ENCODE data around the gene MAP3K4. TPM values are rescaled to one million over a fixed set of nuclear protein-coding genes. Genes with fewer than 3 reads are reported as not detected.

The MAP3K4 gene
- total and polyA plus RNA-seq, 2 donors from 2014 or later, result 13.0 to 52.8 TPM

- DNase-seq, result no peak
- Histone ChIP-seq H3K9ac (ENCODE audit: low read length in 3 of 3) (no peak overlapping the region), H3K27me3 (ENCODE audit: control insufficient read depth, insufficient read depth, low read length) (no peaks in the 10 kb centered on the region), H3K4me1 (ENCODE audit: control insufficient read depth in 2 of 3, insufficient read depth in 2 of 3, low read depth in 1 of 3, low read length in 3 of 3) (peaks cover 0 to 3% (median 0%) of the 10 kb centered on the region in 3 donors), H3K27ac (ENCODE audit: low read depth in 2 of 2, low read length in 2 of 2) (no peak overlapping the region), H3K9me3 (ENCODE audit: control insufficient read depth in 2 of 3, insufficient read depth in 1 of 3, low read length in 3 of 3) (no peaks in the 10 kb centered on the region), H3K4me3 (ENCODE audit: low read length in 3 of 3) (no peak overlapping the region), H3K36me3 (ENCODE audit: control insufficient read depth in 2 of 3, insufficient read depth in 3 of 3, low read length in 3 of 3) (no peaks in the 10 kb centered on the region)
- TF ChIP-seq CTCF (IDR thresholded peaks at IDR 0.05; ENCODE audit: borderline replicate concordance, extremely low read depth, insufficient read depth), result no peak
- intact Hi-C loops (cut with DNase I), result no loop called here
- no peak for FAIRE-seq
Observed at GRCh38 chr6:161056451-161056850, 64.9 kb downstream of the MAP3K4 start.

- H3K36me3 ChIP-seq (ENCODE audit: control insufficient read depth in 2 of 3, insufficient read depth in 3 of 3, low read length in 3 of 3), result no peaks in the 10 kb centered on the region
- intact Hi-C loops (cut with DNase I), result no loop called here
- no peak for FAIRE-seq
- TF ChIP-seq CTCF (IDR thresholded peaks at IDR 0.05; ENCODE audit: borderline replicate concordance, extremely low read depth, insufficient read depth), result no peak
- no peak overlapping the region for H3K9ac ChIP-seq (ENCODE audit: low read length in 3 of 3)
- no peaks in the 10 kb centered on the region for H3K27me3 ChIP-seq (ENCODE audit: control insufficient read depth, insufficient read depth, low read length)
- H3K4me1 ChIP-seq (ENCODE audit: control insufficient read depth in 2 of 3, insufficient read depth in 2 of 3, low read depth in 1 of 3, low read length in 3 of 3), result peaks cover 0 to 3% (median 0%) of the 10 kb centered on the region in 3 donors
- no peak overlapping the region for H3K4me3 ChIP-seq (ENCODE audit: low read length in 3 of 3)
- H3K27ac ChIP-seq (ENCODE audit: low read depth in 2 of 2, low read length in 2 of 2), result no peak overlapping the region
- no peaks in the 10 kb centered on the region for H3K9me3 ChIP-seq (ENCODE audit: control insufficient read depth in 2 of 3, insufficient read depth in 1 of 3, low read length in 3 of 3)
- no peak for DNase-seq
Observed at GRCh38 chr6:161057103-161058091, 65.8 kb downstream of the MAP3K4 start.

- Histone ChIP-seq H3K27me3 (ENCODE audit: control insufficient read depth, insufficient read depth, low read length) (no peaks in the 10 kb centered on the region), H3K27ac (ENCODE audit: low read depth in 2 of 2, low read length in 2 of 2) (no peak overlapping the region), H3K9me3 (ENCODE audit: control insufficient read depth in 2 of 3, insufficient read depth in 1 of 3, low read length in 3 of 3) (no peaks in the 10 kb centered on the region), H3K4me1 (ENCODE audit: control insufficient read depth in 2 of 3, insufficient read depth in 2 of 3, low read depth in 1 of 3, low read length in 3 of 3) (peaks cover 0 to 3% (median 0%) of the 10 kb centered on the region in 3 donors), H3K9ac (ENCODE audit: low read length in 3 of 3) (no peak overlapping the region), H3K4me3 (ENCODE audit: low read length in 3 of 3) (no peak overlapping the region), H3K36me3 (ENCODE audit: control insufficient read depth in 2 of 3, insufficient read depth in 3 of 3, low read length in 3 of 3) (no peaks in the 10 kb centered on the region)
- TF ChIP-seq CTCF (IDR thresholded peaks at IDR 0.05; ENCODE audit: borderline replicate concordance, extremely low read depth, insufficient read depth), result no peak
- FAIRE-seq (no peak), DNase-seq (no peak)
- intact Hi-C loops (cut with DNase I), result no loop called here
Observed at GRCh38 chr6:161058741-161059140, 67.2 kb downstream of the MAP3K4 start.
